ENCODE measurements around the gene SLC35F3. TPM values are rescaled to one million over a fixed set of nuclear protein-coding genes. Genes with fewer than 3 reads are reported as not detected.

The SLC35F3 gene
- polyA plus RNA-seq, 1 donor from 2014 or later: 13.9 TPM

DNA sequence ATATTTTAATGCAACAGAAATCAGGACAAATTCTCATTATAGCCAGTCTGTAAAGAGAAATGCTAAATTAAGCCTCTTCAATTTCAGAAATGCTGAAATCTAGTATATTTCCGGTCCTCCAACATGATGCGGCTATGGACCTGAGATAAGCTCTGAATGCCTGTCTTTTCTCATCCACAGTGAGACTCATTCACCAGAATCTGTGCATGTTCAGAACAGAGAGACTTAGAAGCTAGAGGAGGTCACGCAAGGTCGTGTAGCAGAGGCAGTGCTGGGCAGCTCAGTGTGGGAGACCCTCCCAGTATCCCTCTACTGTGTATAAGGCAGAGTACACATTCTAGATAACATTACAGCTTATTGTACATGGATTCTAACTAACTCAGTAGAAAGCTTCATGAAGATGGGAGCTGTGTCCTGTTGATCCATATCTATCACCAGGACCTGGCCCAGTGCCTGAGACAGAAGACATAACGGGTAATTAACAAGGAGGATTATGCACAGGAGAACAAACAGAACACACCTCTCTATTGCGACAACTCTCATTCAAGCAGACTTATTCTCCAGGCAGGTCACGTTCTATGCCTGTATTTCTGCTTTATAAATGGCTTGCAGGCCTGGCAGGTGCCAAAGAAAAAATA is 371.8 kb downstream of the SLC35F3 start:
- no peak for TF ChIP-seq SMC3 (conservative IDR thresholded peaks at IDR 0.05; ENCODE audit: poor library complexity)
- TF ChIP-seq, protein P1, sequence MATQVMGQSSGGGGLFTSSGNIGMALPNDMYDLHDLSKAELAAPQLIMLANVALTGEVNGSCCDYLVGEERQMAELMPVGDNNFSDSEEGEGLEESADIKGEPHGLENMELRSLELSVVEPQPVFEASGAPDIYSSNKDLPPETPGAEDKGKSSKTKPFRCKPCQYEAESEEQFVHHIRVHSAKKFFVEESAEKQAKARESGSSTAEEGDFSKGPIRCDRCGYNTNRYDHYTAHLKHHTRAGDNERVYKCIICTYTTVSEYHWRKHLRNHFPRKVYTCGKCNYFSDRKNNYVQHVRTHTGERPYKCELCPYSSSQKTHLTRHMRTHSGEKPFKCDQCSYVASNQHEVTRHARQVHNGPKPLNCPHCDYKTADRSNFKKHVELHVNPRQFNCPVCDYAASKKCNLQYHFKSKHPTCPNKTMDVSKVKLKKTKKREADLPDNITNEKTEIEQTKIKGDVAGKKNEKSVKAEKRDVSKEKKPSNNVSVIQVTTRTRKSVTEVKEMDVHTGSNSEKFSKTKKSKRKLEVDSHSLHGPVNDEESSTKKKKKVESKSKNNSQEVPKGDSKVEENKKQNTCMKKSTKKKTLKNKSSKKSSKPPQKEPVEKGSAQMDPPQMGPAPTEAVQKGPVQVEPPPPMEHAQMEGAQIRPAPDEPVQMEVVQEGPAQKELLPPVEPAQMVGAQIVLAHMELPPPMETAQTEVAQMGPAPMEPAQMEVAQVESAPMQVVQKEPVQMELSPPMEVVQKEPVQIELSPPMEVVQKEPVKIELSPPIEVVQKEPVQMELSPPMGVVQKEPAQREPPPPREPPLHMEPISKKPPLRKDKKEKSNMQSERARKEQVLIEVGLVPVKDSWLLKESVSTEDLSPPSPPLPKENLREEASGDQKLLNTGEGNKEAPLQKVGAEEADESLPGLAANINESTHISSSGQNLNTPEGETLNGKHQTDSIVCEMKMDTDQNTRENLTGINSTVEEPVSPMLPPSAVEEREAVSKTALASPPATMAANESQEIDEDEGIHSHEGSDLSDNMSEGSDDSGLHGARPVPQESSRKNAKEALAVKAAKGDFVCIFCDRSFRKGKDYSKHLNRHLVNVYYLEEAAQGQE (IDR thresholded peaks at IDR 0.05; ENCODE audit: borderline replicate concordance): no peak
- no peak for TF ChIP-seq EZH2 (IDR thresholded peaks at IDR 0.05; ENCODE audit: borderline replicate concordance, insufficient read depth, low read length, poor library complexity, severe bottlenecking)
- TF ChIP-seq, protein P2, sequence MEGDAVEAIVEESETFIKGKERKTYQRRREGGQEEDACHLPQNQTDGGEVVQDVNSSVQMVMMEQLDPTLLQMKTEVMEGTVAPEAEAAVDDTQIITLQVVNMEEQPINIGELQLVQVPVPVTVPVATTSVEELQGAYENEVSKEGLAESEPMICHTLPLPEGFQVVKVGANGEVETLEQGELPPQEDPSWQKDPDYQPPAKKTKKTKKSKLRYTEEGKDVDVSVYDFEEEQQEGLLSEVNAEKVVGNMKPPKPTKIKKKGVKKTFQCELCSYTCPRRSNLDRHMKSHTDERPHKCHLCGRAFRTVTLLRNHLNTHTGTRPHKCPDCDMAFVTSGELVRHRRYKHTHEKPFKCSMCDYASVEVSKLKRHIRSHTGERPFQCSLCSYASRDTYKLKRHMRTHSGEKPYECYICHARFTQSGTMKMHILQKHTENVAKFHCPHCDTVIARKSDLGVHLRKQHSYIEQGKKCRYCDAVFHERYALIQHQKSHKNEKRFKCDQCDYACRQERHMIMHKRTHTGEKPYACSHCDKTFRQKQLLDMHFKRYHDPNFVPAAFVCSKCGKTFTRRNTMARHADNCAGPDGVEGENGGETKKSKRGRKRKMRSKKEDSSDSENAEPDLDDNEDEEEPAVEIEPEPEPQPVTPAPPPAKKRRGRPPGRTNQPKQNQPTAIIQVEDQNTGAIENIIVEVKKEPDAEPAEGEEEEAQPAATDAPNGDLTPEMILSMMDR (IDR thresholded peaks at IDR 0.05; ENCODE audit: poor library complexity, severe bottlenecking): no peak
- TF ChIP-seq POLR2AphosphoS5 (IDR thresholded peaks at IDR 0.05): no peak
- TF ChIP-seq MXI1 (conservative IDR thresholded peaks at IDR 0.05; ENCODE audit: poor library complexity, severe bottlenecking): no peak
- no peak for TF ChIP-seq RAD21 (conservative IDR thresholded peaks at IDR 0.05)
- no peak for TF ChIP-seq TAF1 (IDR thresholded peaks at IDR 0.05; ENCODE audit: low read depth)
- no peak for TF ChIP-seq EP300 (conservative IDR thresholded peaks at IDR 0.05; ENCODE audit: poor library complexity, severe bottlenecking)
- H3K79me2 ChIP-seq (replicated peaks; ENCODE audit: insufficient read depth, low read length): no peaks in the 10 kb centered on the region
- no peaks in the 10 kb centered on the region for H3K36me3 ChIP-seq (ENCODE audit: insufficient read depth, low read length)
- no peak overlapping the region for H3K9ac ChIP-seq (ENCODE audit: low read length)
- no peak overlapping the region for H2AFZ ChIP-seq (ENCODE audit: low read depth, low read length)
- H3F3A ChIP-seq (ENCODE audit: insufficient read depth, low read length, poor library complexity, severe bottlenecking): no peaks in the 10 kb centered on the region
- no peaks in the 10 kb centered on the region for H3K9me2 ChIP-seq (ENCODE audit: insufficient read depth, low read length)
- H4K20me1 ChIP-seq (ENCODE audit: insufficient read depth): no peaks in the 10 kb centered on the region
- no peak overlapping the region for H3K4me2 ChIP-seq (ENCODE audit: low read length)
- H3K9me3 ChIP-seq (ENCODE audit: low read length): no peaks in the 10 kb centered on the region
- no peak overlapping the region for H3K4me3 ChIP-seq (ENCODE audit: low read length)
- no peak overlapping the region for H3K27ac ChIP-seq (ENCODE audit: low read length)
- H3K27me3 ChIP-seq (ENCODE audit: insufficient read depth, low read depth, low read length): no peaks in the 10 kb centered on the region

DNA sequence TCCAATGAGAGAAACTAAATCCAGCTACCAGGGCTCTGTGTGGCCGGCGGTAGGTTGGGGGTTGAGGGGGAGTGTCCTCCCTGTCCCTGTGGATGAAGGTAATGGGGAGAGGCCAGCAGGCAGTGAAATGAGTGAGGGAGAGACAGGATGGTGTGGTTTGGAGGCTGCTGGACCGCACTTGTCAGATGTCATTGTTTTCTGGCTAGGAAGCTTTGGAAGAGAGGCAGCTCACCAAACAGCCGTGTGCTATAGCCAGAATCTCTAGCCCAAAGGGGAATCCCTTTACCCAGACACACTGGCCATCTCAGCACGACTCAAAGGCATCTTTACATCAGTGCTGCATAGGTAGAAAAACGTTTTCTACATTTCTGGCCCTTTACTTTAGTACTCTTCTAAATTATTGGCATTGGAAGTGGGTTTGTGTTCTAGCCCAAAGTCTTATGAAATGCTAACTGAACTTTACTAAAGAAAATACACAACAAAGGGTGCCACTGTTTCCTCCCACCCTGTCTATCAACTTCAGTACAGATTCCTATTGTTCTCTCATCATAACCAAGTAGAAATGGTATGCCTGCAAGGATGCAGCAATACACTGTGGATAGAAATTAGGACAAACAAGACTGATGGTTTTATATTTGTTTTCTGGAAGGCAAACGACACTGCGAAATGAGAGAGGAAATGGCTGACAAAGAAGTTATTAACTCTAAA is 372.8 kb downstream of the SLC35F3 start:
- H3K9me3 ChIP-seq (ENCODE audit: low read length): no peaks in the 10 kb centered on the region
- H3K9ac ChIP-seq (ENCODE audit: low read length): no peak overlapping the region
- no peaks in the 10 kb centered on the region for H3K9me2 ChIP-seq (ENCODE audit: insufficient read depth, low read length)
- no peak overlapping the region for H3K4me3 ChIP-seq (ENCODE audit: low read length)
- H4K20me1 ChIP-seq (ENCODE audit: insufficient read depth): no peaks in the 10 kb centered on the region
- H3K36me3 ChIP-seq (ENCODE audit: insufficient read depth, low read length): no peaks in the 10 kb centered on the region
- H2AFZ ChIP-seq (ENCODE audit: low read depth, low read length): no peak overlapping the region
- TF ChIP-seq POLR2AphosphoS5 (IDR thresholded peaks at IDR 0.05) (no peak), MXI1 (conservative IDR thresholded peaks at IDR 0.05; ENCODE audit: poor library complexity, severe bottlenecking) (no peak), TAF1 (IDR thresholded peaks at IDR 0.05; ENCODE audit: low read depth) (no peak), EZH2 (IDR thresholded peaks at IDR 0.05; ENCODE audit: borderline replicate concordance, insufficient read depth, low read length, poor library complexity, severe bottlenecking) (no peak), EP300 (conservative IDR thresholded peaks at IDR 0.05; ENCODE audit: poor library complexity, severe bottlenecking) (no peak), SMC3 (conservative IDR thresholded peaks at IDR 0.05; ENCODE audit: poor library complexity) (no peak), RAD21 (conservative IDR thresholded peaks at IDR 0.05) (no peak)
- TF ChIP-seq, protein P1 (IDR thresholded peaks at IDR 0.05; ENCODE audit: borderline replicate concordance): no peak
- TF ChIP-seq, protein P2 (IDR thresholded peaks at IDR 0.05; ENCODE audit: poor library complexity, severe bottlenecking): no peak
- H3K27me3 ChIP-seq (ENCODE audit: insufficient read depth, low read depth, low read length): no peaks in the 10 kb centered on the region
- H3K27ac ChIP-seq (ENCODE audit: low read length): no peak overlapping the region
- no peaks in the 10 kb centered on the region for H3F3A ChIP-seq (ENCODE audit: insufficient read depth, low read length, poor library complexity, severe bottlenecking)
- H3K79me2 ChIP-seq (replicated peaks; ENCODE audit: insufficient read depth, low read length): no peaks in the 10 kb centered on the region
- H3K4me2 ChIP-seq (ENCODE audit: low read length): no peak overlapping the region
